Spleen (tissue), 7 donors: ENCODE data around the gene DLG2.

Experiments
- POLR2A ChIP-seq, 3 donors: fragments of 450-650 bp; IDR thresholded peaks; one replicate each; pipeline ENCODE4 v1.5.1; 2017; ENCODE audit warnings: antibody characterized with exemption in 3 of 3, mild to moderate bottlenecking in 1 of 3
- POLR2AphosphoS5 ChIP-seq, 3 donors: sonication (generic); formaldehyde crosslinking; IDR thresholded peaks; one replicate each; pipeline ENCODE4 v1.5.1; 2017; ENCODE audit warnings: antibody characterized with exemption in 3 of 3
- TF ChIP-seq, protein P1 (sequence below), 11 experiments: fragments of 200-600 bp in 7 of 11; fragments of 450-650 bp in 4 of 11; sonication (generic) in 4 of 11; IDR thresholded peaks in 8 of 11; conservative IDR thresholded peaks in 3 of 11; 1 replicate in 7 of 11; 2 replicates in 4 of 11; pipeline versions ENCODE4 v1.4.0 to v1.8.0; 2016 to 2021; ENCODE audit warnings: antibody characterized with exemption in 11 of 11, inconsistent platforms in 4 of 11, mild to moderate bottlenecking in 1 of 11
- donor health status: DM: no; HTN: no; CAD: no; lungs with moderate emphysema.
- donor health status: DM: no; HTN: no; CAD: no.
- donor health status: DM: no; HTN: no; CAD: no.

GRCh38 chr11:84886344-84886743 is 740.8 kb downstream of the DLG2 start:
- TF ChIP-seq, protein P1, sequence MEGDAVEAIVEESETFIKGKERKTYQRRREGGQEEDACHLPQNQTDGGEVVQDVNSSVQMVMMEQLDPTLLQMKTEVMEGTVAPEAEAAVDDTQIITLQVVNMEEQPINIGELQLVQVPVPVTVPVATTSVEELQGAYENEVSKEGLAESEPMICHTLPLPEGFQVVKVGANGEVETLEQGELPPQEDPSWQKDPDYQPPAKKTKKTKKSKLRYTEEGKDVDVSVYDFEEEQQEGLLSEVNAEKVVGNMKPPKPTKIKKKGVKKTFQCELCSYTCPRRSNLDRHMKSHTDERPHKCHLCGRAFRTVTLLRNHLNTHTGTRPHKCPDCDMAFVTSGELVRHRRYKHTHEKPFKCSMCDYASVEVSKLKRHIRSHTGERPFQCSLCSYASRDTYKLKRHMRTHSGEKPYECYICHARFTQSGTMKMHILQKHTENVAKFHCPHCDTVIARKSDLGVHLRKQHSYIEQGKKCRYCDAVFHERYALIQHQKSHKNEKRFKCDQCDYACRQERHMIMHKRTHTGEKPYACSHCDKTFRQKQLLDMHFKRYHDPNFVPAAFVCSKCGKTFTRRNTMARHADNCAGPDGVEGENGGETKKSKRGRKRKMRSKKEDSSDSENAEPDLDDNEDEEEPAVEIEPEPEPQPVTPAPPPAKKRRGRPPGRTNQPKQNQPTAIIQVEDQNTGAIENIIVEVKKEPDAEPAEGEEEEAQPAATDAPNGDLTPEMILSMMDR (IDR thresholded peaks at IDR 0.05 in 8 of 11, conservative IDR thresholded peaks at IDR 0.05 in 3 of 11) = no peak
- no peak for TF ChIP-seq POLR2AphosphoS5 (IDR thresholded peaks at IDR 0.05)
- no peak for TF ChIP-seq POLR2A (IDR thresholded peaks at IDR 0.05)
